Measurements from ENCODE around the gene HEPACAM. TPM values are rescaled to one million over a fixed set of nuclear protein-coding genes. Genes with fewer than 3 reads are reported as not detected.

Gene HEPACAM
- total RNA-seq, 1 experiment from 2014 or later: not detected

- no peak overlapping the region for H3K27ac ChIP-seq (ENCODE audit: insufficient read length, low read depth, low read length)
- H3K56ac ChIP-seq (ENCODE audit: insufficient read length, low read depth, low read length): no peak overlapping the region
- H3K9ac ChIP-seq (ENCODE audit: extremely low read depth, insufficient read length, low read length): no peak overlapping the region
- no peak overlapping the region for H3K14ac ChIP-seq (ENCODE audit: insufficient read depth, low read length)
- TF ChIP-seq CTCF (conservative IDR thresholded peaks at IDR 0.05): no peak
- no peak overlapping the region for H2BK15ac ChIP-seq (ENCODE audit: low read depth, low read length)
- H3K9me3 ChIP-seq (ENCODE audit: control insufficient read depth, low read depth, low read length): no peaks in the 10 kb centered on the region
- no peaks in the 10 kb centered on the region for H3K27me3 ChIP-seq (ENCODE audit: insufficient read depth, low read length)
- no peak overlapping the region for H2BK20ac ChIP-seq (ENCODE audit: low read depth, low read length, poor library complexity, severe bottlenecking)
- H4K8ac ChIP-seq (replicated peaks; ENCODE audit: insufficient read length, low read depth, low read length): no peak overlapping the region
- no peaks in the 10 kb centered on the region for H3K4me1 ChIP-seq (ENCODE audit: insufficient read depth, low read length)
- H3K4me3 Mint-ChIP-seq: no peak overlapping the region
- H2BK120ac ChIP-seq (ENCODE audit: low read depth, low read length, poor library complexity, severe bottlenecking): no peak overlapping the region
- H3K4me1 Mint-ChIP-seq: no peaks in the 10 kb centered on the region
- H4K20me1 ChIP-seq (ENCODE audit: control insufficient read depth, insufficient read depth, insufficient read length): no peaks in the 10 kb centered on the region
- H3K79me2 ChIP-seq (ENCODE audit: insufficient read depth, low read length): no peaks in the 10 kb centered on the region
- H2BK5ac ChIP-seq (ENCODE audit: insufficient read length, low read length): no peak overlapping the region
- H3K36me3 Mint-ChIP-seq (ENCODE audit: insufficient read depth in 1 of 3, low read depth in 3 of 3): no peaks in the 10 kb centered on the region; a peak in 1 of 7 replicates
- no peak overlapping the region for H3K18ac ChIP-seq (ENCODE audit: insufficient read length, low read depth, low read length)
- no peaks in the 10 kb centered on the region for H3K9me3 Mint-ChIP-seq
- no peaks in the 10 kb centered on the region for H3K23me2 ChIP-seq (ENCODE audit: insufficient read length, low read depth, low read length, poor library complexity, severe bottlenecking)
- no CpG with 5 or more reads among the region's 4 CpGs for WGBS (ENCODE audit: extremely low coverage, insufficient read length, low lambda C conversion rate)
- no peak overlapping the region for H3K4ac ChIP-seq (ENCODE audit: low read depth, low read length)
- H2AFZ ChIP-seq (ENCODE audit: low read length): no peak overlapping the region
- H2BK12ac ChIP-seq (ENCODE audit: insufficient read length, low read depth, low read length): no peak overlapping the region
- H4K5ac ChIP-seq (ENCODE audit: insufficient read length, low read depth, low read length): no peak overlapping the region
- no peak overlapping the region for H3K27ac Mint-ChIP-seq
- no peak overlapping the region for H3K4me2 ChIP-seq (ENCODE audit: insufficient read depth, insufficient read length, low read length)
- H4K91ac ChIP-seq (ENCODE audit: insufficient read length, low read depth, low read length): no peak overlapping the region
- no peaks in the 10 kb centered on the region for H3K79me1 ChIP-seq (ENCODE audit: insufficient read depth, low read depth, low read length, poor library complexity, severe bottlenecking)
- peaks cover 29% of the 10 kb centered on the region for H3K27me3 Mint-ChIP-seq (ENCODE audit: low read depth)
- H2AK5ac ChIP-seq (ENCODE audit: insufficient read length, low read length): no peak overlapping the region
- H3T11ph ChIP-seq (ENCODE audit: low read length): no peak overlapping the region
- H3K23ac ChIP-seq (ENCODE audit: insufficient read length, low read depth, low read length): no peak overlapping the region
- DNase-seq: no peak
Observed at GRCh38 chr11:124928942-124929665, 6.7 kb downstream of the HEPACAM start.

Data from H9 (cell line).